ENCODE results near the gene BPIFA3.

GRCh38 chr20:33203444-33203843, 13.7 kb upstream of the BPIFA3 start:
- TF ChIP-seq, protein P1, sequence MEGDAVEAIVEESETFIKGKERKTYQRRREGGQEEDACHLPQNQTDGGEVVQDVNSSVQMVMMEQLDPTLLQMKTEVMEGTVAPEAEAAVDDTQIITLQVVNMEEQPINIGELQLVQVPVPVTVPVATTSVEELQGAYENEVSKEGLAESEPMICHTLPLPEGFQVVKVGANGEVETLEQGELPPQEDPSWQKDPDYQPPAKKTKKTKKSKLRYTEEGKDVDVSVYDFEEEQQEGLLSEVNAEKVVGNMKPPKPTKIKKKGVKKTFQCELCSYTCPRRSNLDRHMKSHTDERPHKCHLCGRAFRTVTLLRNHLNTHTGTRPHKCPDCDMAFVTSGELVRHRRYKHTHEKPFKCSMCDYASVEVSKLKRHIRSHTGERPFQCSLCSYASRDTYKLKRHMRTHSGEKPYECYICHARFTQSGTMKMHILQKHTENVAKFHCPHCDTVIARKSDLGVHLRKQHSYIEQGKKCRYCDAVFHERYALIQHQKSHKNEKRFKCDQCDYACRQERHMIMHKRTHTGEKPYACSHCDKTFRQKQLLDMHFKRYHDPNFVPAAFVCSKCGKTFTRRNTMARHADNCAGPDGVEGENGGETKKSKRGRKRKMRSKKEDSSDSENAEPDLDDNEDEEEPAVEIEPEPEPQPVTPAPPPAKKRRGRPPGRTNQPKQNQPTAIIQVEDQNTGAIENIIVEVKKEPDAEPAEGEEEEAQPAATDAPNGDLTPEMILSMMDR (IDR thresholded peaks at IDR 0.05), result no peak
- no peak for TF ChIP-seq POLR2A (IDR thresholded peaks at IDR 0.05)

All from prostate gland (tissue), 2 donors.